Keratinocyte (primary cell): ENCODE results near the gene PIP4K2B.

ENCODE experiments used
- CTCF ChIP-seq, 3 experiments: IDR thresholded peaks in 1 of 3; conservative IDR thresholded peaks in 1 of 3; optimal IDR thresholded peaks in 1 of 3; 2 replicates in 2 of 3; 3 replicates in 1 of 3; pipeline versions ENCODE3 to v1.5.1; 2011; ENCODE audit warnings: low read length in 3 of 3, mild to moderate bottlenecking in 3 of 3, moderate library complexity in 2 of 3, control low read depth in 1 of 3, inconsistent platforms in 1 of 3; ENCODE audit not compliant: insufficient read depth in 2 of 3; ENCODE audit errors: extremely low read depth in 1 of 3
- EZH2 ChIP-seq: IDR thresholded peaks from one replicate; pipeline ENCODE4 v1.6.1; 2012; ENCODE audit warnings: inconsistent platforms, mild to moderate bottlenecking, low read length, moderate library complexity

DNA sequence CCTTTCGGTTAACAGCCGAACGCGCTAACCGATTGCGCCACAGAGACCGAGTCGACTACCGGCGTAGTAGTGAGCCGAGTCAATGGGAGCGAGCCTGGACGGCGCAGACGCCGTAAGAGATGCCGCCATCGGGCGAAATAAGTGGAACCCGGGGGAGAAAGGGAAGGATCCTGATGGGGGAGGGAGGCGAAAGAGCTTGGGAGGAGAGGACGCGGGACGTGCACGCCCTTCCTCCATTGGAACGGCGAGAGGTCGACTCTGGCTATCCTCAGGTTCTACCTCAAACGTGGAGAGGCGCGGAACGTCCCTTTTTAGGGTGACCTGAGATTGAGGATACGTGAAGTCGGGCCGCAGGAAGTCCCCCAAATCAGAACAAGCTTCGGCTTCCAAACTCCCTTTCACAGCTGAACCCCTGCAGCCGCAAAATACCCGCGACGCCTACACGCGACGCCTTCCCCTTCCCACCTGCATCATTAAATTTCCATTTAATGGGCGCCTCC, 47.5 kb downstream of the PIP4K2B start:
- TF ChIP-seq CTCF (optimal IDR thresholded peaks at IDR 0.05 in 1 of 3, IDR thresholded peaks at IDR 0.05 in 1 of 3, conservative IDR thresholded peaks at IDR 0.05 in 1 of 3; ENCODE audit: extremely low read depth in 1 of 3, insufficient read depth in 2 of 3, low read length in 3 of 3) (no peak), EZH2 (no peak)
